ENCODE results near the gene VGLL2. TPM values are rescaled to one million over a fixed set of nuclear protein-coding genes. Genes with fewer than 3 reads are reported as not detected.

VGLL2 gene
- total RNA-seq, 2 donors from 2014 or later: 0.28 TPM; not detected in 1

DNA sequence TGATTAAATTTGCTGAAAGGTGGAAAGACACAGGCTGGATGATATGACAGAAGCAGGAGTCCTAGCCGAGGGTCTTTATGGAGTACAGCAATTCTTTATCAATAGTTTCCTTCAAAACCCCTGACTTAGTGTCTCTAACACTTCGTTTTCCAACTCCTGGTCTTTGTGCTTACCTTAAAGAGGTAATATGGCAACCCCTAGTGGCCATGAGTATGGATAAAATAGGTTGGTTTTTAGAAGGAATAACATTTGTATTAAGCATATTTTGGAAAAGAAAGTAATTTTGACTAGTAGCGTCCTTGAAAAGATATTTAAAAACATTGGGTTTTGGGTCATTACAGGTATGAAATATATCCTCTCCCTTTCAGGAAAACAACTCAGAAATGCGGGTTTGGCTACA, 51.9 kb downstream of the VGLL2 start:
- Histone ChIP-seq H3K27me3 (replicated peaks; ENCODE audit: insufficient read depth) (no peaks in the 10 kb centered on the region), H3K27ac (no peak overlapping the region), H3K4me3 (no peak overlapping the region), H3K4me1 (replicated peaks) (no peaks in the 10 kb centered on the region), H3K9me3 (no peaks in the 10 kb centered on the region), H3K36me3 (no peaks in the 10 kb centered on the region)
- 35% methylated on average over 4 of the region's 4 CpGs for WGBS
- DNase-seq (ENCODE audit: low spot score): no peak
- TF ChIP-seq POLR2AphosphoS5 (IDR thresholded peaks at IDR 0.05): no peak
- TF ChIP-seq, protein P1, sequence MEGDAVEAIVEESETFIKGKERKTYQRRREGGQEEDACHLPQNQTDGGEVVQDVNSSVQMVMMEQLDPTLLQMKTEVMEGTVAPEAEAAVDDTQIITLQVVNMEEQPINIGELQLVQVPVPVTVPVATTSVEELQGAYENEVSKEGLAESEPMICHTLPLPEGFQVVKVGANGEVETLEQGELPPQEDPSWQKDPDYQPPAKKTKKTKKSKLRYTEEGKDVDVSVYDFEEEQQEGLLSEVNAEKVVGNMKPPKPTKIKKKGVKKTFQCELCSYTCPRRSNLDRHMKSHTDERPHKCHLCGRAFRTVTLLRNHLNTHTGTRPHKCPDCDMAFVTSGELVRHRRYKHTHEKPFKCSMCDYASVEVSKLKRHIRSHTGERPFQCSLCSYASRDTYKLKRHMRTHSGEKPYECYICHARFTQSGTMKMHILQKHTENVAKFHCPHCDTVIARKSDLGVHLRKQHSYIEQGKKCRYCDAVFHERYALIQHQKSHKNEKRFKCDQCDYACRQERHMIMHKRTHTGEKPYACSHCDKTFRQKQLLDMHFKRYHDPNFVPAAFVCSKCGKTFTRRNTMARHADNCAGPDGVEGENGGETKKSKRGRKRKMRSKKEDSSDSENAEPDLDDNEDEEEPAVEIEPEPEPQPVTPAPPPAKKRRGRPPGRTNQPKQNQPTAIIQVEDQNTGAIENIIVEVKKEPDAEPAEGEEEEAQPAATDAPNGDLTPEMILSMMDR (IDR thresholded peaks at IDR 0.05): peak in 3 of 4 experiments; percentile 23 to 30 (median 29)
- intact Hi-C loops (cut with DNase I): no loop called here

Small RNAs within 50 kb of the gene (small RNA-seq; reads per million reads assigned to genes)
- gene RN7SKP18: 0 reads per million in 2 donors

Other genes with a start within 250 kb of the VGLL2 start
- gene ROS1, start 160.4 kb downstream of the VGLL2 start, total RNA-seq: under 1 TPM; 0.23 to 0.34 TPM
- 10 to 100 TPM in 1 of 2 donors, 1 to 10 TPM in 1; 8.8 to 17.6 TPM for gene DCBLD1, start 217.1 kb downstream of the VGLL2 start, total RNA-seq